ENCODE data around the gene NOXO1. TPM values are rescaled to one million over a fixed set of nuclear protein-coding genes. Genes with fewer than 3 reads are reported as not detected.

NOXO1 gene
- total RNA-seq, 3 donors from 2014 or later = 0.88 to 0.98 TPM; not detected in 1

- H3K36me3 ChIP-seq = no peaks in the 10 kb centered on the region
- no peak overlapping the region for H3K4me3 ChIP-seq
- H3K27ac ChIP-seq = no peak overlapping the region
- no peak for TF ChIP-seq POLR2A (IDR thresholded peaks at IDR 0.05)
- TF ChIP-seq, protein P1, sequence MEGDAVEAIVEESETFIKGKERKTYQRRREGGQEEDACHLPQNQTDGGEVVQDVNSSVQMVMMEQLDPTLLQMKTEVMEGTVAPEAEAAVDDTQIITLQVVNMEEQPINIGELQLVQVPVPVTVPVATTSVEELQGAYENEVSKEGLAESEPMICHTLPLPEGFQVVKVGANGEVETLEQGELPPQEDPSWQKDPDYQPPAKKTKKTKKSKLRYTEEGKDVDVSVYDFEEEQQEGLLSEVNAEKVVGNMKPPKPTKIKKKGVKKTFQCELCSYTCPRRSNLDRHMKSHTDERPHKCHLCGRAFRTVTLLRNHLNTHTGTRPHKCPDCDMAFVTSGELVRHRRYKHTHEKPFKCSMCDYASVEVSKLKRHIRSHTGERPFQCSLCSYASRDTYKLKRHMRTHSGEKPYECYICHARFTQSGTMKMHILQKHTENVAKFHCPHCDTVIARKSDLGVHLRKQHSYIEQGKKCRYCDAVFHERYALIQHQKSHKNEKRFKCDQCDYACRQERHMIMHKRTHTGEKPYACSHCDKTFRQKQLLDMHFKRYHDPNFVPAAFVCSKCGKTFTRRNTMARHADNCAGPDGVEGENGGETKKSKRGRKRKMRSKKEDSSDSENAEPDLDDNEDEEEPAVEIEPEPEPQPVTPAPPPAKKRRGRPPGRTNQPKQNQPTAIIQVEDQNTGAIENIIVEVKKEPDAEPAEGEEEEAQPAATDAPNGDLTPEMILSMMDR (IDR thresholded peaks at IDR 0.05) = no peak
- no peak for TF ChIP-seq POLR2AphosphoS5 (IDR thresholded peaks at IDR 0.05)
- H3K4me1 ChIP-seq = peaks cover 14 to 22% of the 10 kb centered on the region in 2 donors
- intact Hi-C loops (cut with DNase I; ENCODE audit: low total_unique reads) = no loop called here
- H3K9me3 ChIP-seq = no peaks in the 10 kb centered on the region
- H3K27me3 ChIP-seq = peaks cover 5 to 25% of the 10 kb centered on the region in 2 donors
- no peak for DNase-seq (ENCODE audit: low spot score in 2 of 2)
These were observed 5.9 kb upstream of the NOXO1 start for GRCh38 chr16:1987198-1987597.

DNA sequence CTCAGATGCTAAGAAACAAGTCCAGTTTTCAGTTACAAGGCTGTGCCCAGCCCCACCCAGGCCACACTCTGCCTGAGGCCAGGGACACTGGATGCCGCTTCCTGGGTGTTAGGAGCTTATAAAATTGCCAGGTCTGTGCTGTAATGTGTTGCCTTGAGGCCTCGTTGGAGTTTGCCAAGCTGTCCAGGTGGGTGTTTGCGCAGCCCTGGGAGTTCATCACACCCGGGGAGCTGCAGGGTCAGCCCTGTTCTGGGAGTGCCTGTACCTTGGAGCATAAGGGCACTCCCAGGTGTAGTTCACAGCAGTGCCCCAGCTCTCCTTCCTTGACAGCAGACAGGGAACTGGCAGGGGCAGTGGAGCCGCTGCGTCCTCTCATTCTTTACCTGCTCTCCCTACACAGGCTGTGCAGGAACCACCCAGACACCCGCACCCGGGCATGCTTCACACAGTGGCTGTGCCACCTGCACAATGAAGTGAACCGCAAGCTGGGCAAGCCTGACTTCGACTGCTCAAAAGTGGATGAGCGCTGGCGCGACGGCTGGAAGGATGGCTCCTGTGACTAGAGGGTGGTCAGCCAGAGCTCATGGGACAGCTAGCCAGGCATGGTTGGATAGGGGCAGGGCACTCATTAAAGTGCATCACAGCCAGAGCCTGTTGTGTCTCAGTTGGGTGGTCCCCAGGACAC, 4.3 kb upstream of the NOXO1 start:
- no peaks in the 10 kb centered on the region for H3K36me3 ChIP-seq
- DNase-seq (ENCODE audit: low spot score in 2 of 2) = no peak
- peaks cover 13 to 14% of the 10 kb centered on the region in 2 donors for H3K4me1 ChIP-seq
- H3K27me3 ChIP-seq = peaks cover 5 to 26% of the 10 kb centered on the region in 2 donors
- H3K27ac ChIP-seq = no peak overlapping the region
- peak overlapping the region in 1 of 3 donors; percentile 99 for H3K4me3 ChIP-seq
- no peaks in the 10 kb centered on the region for H3K9me3 ChIP-seq
- TF ChIP-seq POLR2A (IDR thresholded peaks at IDR 0.05) (no peak), POLR2AphosphoS5 (IDR thresholded peaks at IDR 0.05) (no peak)
- TF ChIP-seq, protein P1 (IDR thresholded peaks at IDR 0.05) = no peak
- intact Hi-C loops (cut with DNase I; ENCODE audit: low total_unique reads) = no loop called here

DNA sequence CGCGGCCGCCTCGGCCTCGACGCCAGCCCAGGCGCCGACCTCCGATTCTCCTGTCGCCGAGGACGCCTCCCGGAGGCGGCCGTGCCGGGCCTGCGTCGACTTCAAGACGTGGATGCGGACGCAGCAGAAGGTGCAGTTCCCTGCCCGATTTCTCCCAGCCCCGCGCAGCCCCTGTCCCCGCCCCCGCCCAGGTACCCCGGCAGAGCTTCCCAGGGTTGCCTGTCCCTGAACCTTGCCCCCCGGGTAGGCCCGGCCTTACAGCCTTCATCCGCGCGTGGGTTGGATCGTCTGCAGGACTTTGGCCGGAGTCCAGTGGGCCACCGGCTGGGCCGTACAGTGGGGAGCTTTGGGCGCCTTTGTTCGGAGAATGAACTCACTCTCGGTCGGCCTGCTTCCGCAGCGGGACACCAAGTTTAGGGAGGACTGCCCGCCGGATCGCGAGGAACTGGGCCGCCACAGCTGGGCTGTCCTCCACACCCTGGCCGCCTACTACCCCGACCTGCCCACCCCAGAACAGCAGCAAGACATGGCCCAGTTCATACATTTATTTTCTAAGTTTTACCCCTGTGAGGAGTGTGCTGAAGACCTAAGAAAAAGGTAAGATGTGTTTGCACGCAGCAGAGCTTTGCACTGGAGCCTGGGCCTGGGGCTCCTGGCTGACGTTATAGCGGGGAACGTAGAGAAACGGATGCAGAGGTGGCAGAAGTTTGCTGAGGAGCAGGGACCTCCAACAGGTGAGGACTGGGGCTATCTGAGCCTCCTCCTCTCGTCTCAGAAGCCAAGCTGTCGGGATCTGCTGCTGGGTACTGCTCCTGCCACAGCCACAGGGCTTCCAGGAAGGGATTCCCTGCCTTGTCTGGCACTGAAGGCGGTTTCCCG, 3.3 kb upstream of the NOXO1 start:
- intact Hi-C loops (cut with DNase I; ENCODE audit: low total_unique reads) = no loop called here
- H3K4me3 ChIP-seq = peak overlapping the region; percentile 72 to 99 (median 85)
- H3K4me1 ChIP-seq = peaks cover 8 to 14% of the 10 kb centered on the region in 2 donors
- H3K27ac ChIP-seq = peak overlapping the region; percentile 70 to 79
- no peak for DNase-seq (ENCODE audit: low spot score in 2 of 2)
- H3K36me3 ChIP-seq = no peaks in the 10 kb centered on the region
- H3K9me3 ChIP-seq = no peaks in the 10 kb centered on the region
- TF ChIP-seq, protein P1 (IDR thresholded peaks at IDR 0.05) = no peak
- H3K27me3 ChIP-seq = peaks cover 2 to 26% of the 10 kb centered on the region in 2 donors

- H3K36me3 ChIP-seq = no peaks in the 10 kb centered on the region
- intact Hi-C loops (cut with DNase I; ENCODE audit: low total_unique reads) = no loop called here
- TF ChIP-seq, protein P1 (IDR thresholded peaks at IDR 0.05) = no peak
- peak in 2 of 3 donors; percentile 33 to 34 for TF ChIP-seq POLR2AphosphoS5 (IDR thresholded peaks at IDR 0.05)
- DNase-seq (ENCODE audit: low spot score in 2 of 2) = peak in 1 of 2 donors; percentile 52
- no peaks in the 10 kb centered on the region for H3K9me3 ChIP-seq
- H3K4me1 ChIP-seq = peaks cover 8 to 14% of the 10 kb centered on the region in 2 donors
- H3K4me3 ChIP-seq = peak within 1 kb of the TSS; percentile 72 to 99 (median 85)
- H3K27me3 ChIP-seq = peaks cover 0 to 18% of the 10 kb centered on the region in 2 donors
- H3K27ac ChIP-seq = peak within 1 kb of the TSS; percentile 70 to 79
These were observed 2.5 kb upstream of the NOXO1 start, which contains the start of gene GFER for GRCh38 chr16:1983544-1984346. GFER (plus strand) TSS chr16:1984193; CDS start chr16:1984219, 26 bp downstream.

Measured in breast epithelium (tissue), 4 donors.